Fibroblast of villous mesenchyme (primary cell): ENCODE measurements around the gene UBAP2. TPM values are rescaled to one million over a fixed set of nuclear protein-coding genes. Genes with fewer than 3 reads are reported as not detected.
"Not testable (repeated sequence)": the region's sequence is repeated elsewhere in the genome, so short reads cannot be mapped to it uniquely, and the experiment has no call there.

Experiments
- DNase-seq: peaks from one replicate; pipeline ENCODE4 v3.0.0-alpha.2; 2010; ENCODE audit warnings: low read depth
- H3K4me3 ChIP-seq: 2 replicates; pipeline ENCODE4 v1.5.1; 2011; ENCODE audit warnings: low read depth, mild to moderate bottlenecking, low read length
- CTCF ChIP-seq: IDR thresholded peaks from 2 replicates; pipeline ENCODE4 v1.5.1; 2012; ENCODE audit warnings: low read depth, mild to moderate bottlenecking, low read length; ENCODE audit not compliant: insufficient read depth
- total RNA-seq: library from RNA; depleted of rRNA; stranded (reverse); fragments of >200 nt; gene quantifications from 2 replicates; pipeline ENCODE4 v1.2.3, GENCODE V29; 2012

UBAP2 gene
- total RNA-seq, 1 donor = 26.8 TPM

GRCh38 chr9:34034698-34035065, 14.0 kb downstream of the UBAP2 start:
- no peak overlapping the region for H3K4me3 ChIP-seq
- TF ChIP-seq CTCF = no peak
- no peak for DNase-seq

GRCh38 chr9:34032631-34033030, 16.1 kb downstream of the UBAP2 start:
- H3K4me3 ChIP-seq = no peak overlapping the region
- TF ChIP-seq CTCF = no peak
- DNase-seq = no peak

DNA sequence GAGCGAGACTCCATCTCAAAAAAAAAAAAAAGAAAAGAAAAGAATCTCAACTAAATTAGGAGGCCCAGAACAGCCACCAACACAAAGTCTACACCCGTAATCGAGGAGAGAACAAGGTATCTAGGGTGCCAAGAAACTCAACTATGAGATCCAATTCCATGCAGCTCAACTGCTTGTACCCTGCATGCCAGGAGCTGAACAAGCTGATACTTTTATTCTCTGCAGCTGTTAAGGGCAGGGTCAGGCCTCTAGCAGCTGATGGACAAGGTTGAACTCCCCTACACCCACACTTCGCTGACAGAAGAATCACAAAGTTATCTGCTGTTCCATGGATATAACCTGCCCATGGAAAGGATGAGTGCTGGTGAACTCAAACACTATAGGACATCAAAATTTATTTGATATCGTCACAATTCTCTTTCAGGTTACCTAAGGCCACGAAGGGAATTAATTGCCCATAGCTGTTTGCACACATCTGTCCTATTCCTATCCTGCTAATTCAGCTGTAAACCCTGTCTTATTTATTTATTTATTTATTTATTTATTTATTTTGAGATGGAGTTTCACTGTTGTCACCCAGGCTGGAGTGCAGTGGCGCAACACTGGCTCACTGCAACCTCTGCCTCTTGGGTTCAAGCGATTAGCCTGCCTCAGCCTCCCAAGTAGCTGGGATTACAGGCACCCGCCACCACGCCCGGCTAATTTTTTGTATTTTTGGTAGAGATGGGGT, 20.7 kb downstream of the UBAP2 start:
- DNase-seq = no peak
- no peak overlapping the region for H3K4me3 ChIP-seq
- no peak for TF ChIP-seq CTCF

- no peak for TF ChIP-seq CTCF
- DNase-seq = no peak
These were observed 22.9 kb downstream of the UBAP2 start for GRCh38 chr9:34025811-34026210.

GRCh38 chr9:34025062-34025461, 23.6 kb downstream of the UBAP2 start:
- H3K4me3 ChIP-seq = no peak overlapping the region
- no peak for DNase-seq
- TF ChIP-seq CTCF = no peak

More at GRCh38 chr9:34025811-34026210, 22.9 kb downstream of the UBAP2 start:
- no peak overlapping the region for H3K4me3 ChIP-seq

- DNase-seq = not testable (repeated sequence)
These were observed 24.2 kb downstream of the UBAP2 start for GRCh38 chr9:34024476-34024875.

GRCh38 chr9:34016149-34016548, 32.5 kb downstream of the UBAP2 start:
- DNase-seq = no peak

More at GRCh38 chr9:34024476-34024875, 24.2 kb downstream of the UBAP2 start:
- H3K4me3 ChIP-seq = not testable (repeated sequence)

More at GRCh38 chr9:34016149-34016548, 32.5 kb downstream of the UBAP2 start:
- TF ChIP-seq CTCF = no peak
- no peak overlapping the region for H3K4me3 ChIP-seq
